HG02571 (cell line): ENCODE data around the gene MBTPS1.
"Not testable (repeated sequence)": the region's sequence is repeated elsewhere in the genome, so short reads cannot be mapped to it uniquely, and the experiment has no call there.

Source experiments
- ATAC-seq: cut with Tn5 transposase; IDR thresholded peaks from one replicate; pipeline ENCODE4 v1.9.1; 2021; ENCODE audit warnings: mild to moderate bottlenecking, moderate library complexity; ENCODE audit not compliant: unreplicated experiment

The MBTPS1 gene

DNA sequence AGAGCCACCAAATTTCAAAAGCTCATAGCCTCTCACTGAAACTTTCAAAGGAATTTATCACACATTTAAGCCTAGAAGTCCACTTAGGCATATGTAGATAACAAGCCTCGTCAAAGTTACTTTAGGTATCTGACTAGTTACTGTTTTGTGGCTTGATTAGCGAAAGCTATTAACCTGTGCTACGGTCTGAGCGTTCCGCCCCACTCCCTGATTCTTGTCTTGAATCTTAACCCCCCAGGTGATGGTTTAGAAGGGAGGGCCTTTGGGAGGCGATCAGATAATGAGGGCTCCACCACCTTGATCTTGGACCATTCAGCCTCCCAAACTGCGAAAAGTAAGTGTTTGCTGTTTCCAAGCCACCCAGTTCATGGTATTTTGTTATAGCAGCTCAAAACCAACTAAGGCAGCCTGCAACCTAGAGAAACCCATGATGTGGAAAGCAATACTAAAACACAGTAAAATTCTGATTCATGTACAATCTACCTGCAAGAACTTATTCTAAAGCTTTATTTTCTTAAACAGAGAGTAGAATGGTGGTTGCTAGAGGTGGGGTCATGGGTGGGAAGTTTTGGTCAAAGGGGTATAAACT, 21.1 kb upstream of the MBTPS1 start:
- no peak for ATAC-seq

DNA sequence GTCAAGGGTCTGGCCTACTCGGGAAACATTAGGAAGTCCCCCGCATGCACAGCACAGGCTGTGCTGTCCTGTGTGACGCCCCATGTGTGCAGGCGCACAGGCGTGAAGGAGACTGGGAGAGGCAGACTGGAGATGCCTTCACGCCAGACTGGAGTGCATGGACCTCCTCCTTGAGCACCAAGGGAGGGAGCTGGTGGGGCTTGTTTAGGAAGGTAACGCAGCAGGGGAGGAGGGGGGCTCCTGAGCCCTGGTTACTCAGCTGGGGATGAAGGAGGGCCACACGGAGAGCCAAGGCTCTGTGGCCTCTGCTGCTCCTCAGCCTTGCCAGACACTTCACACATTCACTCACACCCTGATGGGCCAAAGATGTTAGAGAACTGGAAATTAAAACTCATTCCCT, 20.5 kb upstream of the MBTPS1 start:
- ATAC-seq = no peak

DNA sequence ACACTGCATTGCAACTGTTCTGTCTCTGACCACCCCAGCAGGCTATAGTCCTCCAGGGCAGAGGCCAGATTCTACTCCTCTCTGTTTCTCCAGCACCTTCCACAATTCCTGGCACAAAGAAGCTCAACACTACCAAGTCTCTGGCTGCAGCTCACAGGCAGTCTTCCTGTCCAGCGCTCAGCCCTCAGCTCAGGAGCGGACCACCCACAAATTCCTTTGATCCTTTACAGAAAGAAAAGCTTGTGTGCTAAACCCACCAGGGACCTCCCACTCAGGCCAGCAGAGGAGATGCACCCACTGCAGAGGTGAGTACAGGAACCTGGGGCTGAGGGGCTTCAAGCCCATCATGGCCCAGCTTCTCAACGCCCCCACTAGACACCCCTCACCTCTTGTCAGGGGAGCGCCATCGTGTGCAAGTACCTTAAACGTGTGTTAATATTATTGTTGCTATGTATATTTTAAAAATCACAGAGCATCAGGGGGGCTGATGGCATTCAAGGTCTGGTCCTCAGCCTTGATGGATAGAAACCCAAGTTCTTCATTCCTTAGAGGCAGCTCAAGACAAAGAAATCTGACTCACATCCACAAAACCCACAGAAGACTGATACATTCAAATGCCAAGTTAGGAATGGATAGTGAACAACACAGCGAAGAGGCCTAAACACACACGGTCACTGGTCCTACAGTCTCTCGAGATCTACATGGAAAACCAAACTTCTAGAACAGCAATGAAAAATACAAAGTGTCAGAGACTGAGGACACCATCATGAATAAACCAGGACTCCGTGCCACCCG, 19.8 kb upstream of the MBTPS1 start:
- no peak for ATAC-seq

DNA sequence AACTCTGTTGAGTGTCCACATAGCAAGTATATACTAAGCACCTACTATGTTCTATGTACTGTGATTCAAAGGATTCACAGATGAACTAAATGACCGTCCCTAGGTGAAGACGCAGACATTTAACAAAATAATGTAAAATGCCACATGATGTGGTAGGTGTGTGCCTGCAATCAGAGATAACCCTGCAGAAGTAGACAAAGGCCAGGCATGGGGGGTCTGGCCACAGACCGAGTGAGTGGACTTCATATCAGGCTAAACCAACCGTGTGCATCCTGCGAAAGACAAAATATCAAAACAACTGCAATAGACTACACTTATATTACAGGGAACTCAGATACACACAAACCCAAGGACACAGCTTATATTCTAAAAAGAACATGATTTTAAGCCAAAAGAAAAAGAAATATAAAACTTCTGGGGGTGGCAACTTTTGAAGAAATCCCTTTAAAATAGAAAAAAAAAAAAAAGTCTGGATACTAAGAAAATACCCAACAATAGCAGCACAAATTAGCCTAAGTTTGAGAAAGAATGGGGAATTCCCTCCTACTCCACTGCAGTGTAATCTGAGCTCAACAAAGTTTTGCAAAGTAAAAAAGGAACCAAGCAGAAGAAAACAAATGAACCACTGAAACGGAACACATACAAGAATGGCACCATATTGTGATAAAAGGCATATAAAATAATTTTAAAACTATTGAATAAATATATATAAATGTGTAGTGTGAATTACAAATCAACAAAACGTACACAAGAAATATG, 16.0 kb upstream of the MBTPS1 start:
- ATAC-seq = no peak

DNA sequence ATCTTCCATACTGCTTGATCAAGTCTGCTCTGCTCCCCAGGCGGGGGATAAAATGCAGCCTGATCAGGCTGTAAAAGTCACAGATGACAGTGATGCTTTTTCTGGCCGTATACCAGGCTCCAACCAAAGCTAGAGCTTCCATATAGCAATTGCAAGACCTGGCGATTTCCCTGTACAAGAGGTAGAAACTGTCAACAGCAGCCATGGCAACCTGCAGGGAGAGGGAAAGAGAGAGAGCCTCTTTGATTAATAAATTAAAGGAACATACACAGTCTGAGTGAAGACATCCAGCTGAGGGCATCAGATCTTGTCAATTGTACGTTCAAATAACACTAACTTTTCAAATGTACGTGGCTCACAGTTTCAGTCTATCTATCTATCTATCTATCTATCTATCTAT, 14.4 kb upstream of the MBTPS1 start:
- ATAC-seq = no peak

DNA sequence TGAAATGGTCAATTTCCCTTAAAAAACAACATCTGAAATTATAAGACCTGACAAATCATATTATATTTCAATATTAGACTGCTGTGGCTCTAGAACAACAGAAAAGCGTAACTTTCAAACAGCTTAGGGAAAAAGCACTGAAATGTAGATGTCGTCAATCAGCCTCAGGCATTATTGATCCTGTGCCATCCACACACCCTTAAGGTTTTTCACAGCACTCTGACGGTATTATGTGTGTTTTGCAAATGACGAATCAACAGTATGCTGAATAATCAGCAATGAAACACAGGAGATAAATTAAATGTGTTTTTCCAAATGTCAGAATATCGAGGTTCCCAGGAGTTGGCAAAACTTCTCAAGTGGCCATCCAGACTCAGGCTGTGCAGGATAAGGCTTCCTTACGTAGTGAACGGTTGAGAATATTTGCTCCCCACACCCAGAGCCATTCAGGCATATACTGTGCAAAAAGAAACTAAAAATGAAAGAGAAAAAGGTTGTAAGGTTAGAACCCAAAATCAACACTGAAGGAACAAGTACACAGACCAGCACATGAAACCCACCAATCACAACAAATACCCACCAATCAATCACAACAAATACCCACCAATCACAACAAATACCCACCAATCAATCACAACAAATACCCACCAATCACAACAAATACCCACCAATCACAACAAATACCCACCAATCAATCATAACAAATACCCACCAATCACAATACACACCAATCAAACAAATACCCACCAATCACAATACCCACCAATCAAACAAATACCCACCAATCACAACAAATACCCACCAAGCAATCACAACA, 7.7 kb upstream of the MBTPS1 start:
- no peak for ATAC-seq

DNA sequence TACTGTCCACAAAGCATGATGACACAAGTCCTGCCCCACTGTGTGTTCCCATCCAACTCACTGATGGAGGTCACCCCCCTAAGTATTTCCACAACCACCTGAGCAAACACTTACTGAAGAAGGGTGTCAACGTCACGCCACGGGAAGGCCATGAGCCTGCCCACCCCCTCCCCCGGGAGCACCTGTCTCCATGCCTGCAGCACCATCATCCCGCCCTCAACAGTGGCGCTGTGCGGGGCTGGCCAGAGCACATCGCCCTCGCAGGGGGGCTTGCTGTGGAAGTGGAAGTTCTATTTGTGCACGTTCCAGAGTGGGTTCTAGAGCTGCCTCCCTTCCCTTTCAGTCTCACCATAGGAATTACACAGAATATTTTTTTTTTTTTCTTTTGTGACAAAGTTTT, 4.3 kb upstream of the MBTPS1 start:
- no peak for ATAC-seq

DNA sequence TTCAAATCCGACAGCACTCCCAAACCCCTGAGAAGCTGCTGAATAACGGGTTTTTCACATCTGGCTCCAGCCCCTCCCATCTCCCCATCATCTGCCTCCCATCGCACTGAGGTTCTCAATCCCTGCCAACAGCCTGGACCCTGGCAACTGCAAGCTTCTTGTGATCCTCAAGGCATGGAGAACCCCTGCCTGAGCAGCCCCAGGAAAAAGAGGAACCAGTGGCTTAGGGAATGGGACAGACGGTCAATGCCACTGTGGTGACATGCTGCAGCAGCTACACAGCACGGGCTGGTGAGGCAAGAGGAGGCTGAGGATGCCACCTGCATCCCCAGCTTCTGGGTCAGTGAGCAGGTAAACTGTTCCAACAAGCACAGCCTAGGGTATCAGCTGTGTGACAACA, 3.3 kb upstream of the MBTPS1 start:
- no peak for ATAC-seq

DNA sequence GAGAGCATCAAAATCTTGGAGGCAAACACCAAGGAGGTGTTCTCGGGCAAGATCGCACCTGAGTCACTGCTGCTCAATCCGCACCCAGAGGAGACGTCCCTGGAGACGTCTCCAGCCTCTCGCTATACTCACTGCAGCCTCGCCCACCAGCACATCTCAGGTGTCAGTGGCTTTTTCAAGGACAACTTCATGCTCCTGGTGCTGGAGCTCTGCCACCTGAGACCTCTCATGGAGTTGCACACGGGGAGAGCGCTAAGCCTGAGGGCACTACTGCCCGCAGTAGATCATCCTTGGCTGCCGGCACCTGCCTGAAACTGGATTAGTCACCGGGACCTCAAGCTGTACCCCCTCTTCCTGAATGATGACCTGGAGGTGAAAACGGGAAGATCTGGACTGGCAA, 2.6 kb upstream of the MBTPS1 start:
- ATAC-seq = no peak

DNA sequence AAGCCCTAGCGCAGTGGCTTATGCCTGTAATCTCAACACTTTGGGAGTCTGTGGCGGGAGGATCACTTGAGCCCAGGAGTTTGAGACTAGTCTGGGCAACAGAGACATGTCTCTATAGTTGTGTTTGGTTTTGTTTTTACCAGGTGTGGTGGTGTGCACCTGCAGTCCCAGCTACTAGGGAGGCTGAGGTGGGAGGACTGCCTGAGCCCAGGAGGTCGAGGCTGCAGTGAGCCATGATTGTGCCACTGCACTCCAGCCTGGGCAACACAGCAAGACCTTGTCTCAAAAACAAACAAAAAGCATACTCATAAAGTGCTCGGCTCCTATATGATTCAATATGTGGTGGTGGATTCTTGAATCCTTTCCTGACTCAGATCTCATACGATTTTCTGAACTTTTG, 1.6 kb upstream of the MBTPS1 start:
- not testable (repeated sequence) for ATAC-seq

DNA sequence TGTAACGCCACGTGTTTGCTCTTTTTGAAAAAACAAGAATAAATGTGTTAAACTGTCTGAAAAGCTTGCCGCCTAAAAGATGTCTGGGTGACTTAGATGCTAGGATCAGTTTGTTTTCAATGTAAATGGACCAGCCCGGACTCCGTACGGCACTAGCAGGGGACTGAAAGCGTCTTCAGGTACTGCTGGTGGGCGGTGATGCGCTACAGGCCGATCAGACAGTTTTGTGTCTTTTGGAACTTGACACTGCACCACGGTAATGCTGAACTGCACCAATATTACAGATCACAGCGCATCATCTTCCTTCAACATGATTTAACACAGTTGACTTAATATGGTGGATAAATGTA, 727 bp upstream of the MBTPS1 start:
- ATAC-seq = no peak

DNA sequence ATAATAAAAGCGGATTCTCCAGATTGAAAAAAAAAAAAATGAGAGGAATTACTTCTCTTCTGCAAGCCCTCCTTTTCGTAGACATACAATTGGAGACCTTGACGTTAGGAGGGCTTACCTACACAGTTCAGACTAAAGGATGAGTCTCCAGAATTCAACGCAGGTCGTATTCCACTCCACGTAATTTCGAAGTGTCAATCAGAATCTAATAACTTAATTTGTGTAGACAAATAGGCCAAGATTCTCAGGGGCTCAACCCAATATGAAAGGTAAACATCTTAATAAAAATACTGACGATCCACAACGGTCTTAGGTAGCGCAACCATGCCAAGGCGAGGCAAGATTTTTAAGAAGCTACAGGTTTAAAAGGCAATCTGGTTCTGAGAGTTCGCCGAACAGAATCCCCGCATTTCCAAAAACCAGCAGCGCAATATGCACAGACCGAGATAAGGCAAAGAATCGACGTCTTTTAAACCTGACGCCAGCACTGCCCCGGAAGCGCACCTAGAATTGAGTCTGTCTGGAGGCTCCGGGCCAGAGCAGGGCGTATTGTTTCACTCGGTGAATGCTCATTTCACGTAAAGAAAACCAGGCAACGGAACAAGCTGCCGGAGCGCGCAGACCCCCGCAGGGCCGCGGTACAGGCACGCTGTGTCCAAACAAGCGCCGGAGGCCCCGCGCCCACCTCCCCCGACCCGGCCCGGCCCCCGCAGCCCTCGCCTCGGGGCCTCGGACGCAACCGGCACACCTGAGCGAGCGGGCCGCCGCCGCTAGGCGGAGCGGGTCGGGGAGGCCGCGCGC, 623 bp downstream of the MBTPS1 start:
- ATAC-seq = peak; percentile 22

DNA sequence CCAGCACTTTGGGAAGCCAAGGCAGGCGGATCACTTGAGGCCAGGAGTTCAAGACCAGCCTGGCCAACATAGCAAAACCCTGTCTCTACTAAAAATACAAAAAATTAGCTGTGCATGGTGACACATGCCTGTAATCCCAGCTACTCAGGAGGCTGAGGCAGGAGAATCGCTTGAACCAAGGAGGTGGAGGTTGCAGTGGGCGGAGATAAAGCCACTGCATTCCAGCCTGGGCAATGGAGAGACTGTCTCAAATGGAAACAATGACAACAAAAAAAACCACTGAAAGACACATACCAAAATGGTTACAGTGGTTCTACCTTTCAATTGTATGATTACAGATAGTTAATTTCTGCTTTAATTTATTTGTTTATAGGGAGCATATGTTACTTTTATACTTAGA, 4.8 kb downstream of the MBTPS1 start:
- not testable (repeated sequence) for ATAC-seq

DNA sequence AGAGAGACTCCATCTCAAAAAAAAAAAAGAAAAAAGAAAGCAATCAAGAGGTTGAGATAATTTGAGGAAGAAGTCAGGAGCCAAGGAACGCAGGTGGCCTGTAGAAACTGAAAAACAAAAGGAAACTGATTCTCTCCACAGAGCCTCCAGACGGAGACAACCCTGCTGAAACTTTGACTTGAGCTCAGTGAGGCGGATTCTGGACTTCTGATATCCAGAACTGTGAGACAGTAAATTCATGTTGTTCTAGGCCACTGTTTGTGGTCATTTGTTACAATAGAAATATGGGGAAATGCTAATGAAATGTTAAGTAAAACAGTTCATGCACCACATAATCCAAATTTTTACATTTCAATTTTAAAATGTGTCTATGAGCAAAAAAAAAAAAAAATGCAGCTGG, 5.2 kb downstream of the MBTPS1 start:
- no peak for ATAC-seq

DNA sequence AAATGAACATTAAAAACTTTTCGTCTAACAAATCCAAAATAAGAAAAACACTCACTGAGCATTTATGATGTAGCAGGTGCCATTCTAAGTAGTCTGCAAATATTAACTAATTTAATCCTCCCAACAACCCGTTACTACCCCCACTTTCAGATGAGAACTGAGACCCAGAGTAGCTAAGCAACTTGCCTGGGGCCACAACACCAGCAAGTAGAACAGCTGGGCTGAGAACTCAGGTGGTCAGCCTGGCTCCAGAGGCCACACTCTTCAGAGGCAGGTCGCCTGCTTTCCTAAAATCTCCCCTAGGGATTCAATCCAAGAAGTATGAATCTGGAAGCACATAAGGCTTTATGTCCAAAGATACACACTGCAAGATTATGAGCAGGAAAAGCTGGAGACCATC, 6.2 kb downstream of the MBTPS1 start:
- no peak for ATAC-seq

DNA sequence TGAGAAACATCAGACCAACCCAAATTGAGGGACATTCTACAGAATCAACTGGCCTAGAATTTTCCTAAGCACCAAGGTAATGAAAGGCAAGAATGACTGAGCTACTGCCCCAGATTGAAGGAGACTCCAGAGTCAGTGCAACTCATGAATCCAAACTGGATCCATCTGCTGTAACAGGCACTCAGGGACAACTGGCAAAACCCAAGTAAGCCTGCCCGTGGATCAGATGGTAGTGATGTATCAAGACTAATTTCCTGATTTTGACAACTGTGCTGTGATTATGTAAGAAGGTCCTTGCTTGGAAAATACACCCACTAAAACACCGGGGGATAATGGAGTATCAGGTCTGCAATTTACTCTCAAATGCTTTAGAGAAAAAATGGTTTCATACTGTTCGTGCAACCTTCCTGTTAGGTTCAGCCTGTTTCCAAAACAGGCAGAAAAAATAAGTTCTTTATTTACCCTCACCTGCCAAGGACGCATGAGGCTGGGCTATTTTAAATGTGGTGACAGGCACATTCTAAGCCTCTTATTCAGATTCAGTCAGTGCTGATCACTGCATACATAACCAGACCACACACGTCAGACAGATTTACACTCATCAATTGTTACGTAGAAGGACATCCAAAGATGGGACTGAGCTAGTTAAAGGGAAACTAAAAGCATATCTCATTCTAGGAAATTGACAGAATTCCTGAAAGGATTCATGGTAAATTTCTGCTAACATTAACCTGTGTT, 7.0 kb downstream of the MBTPS1 start:
- ATAC-seq = no peak

DNA sequence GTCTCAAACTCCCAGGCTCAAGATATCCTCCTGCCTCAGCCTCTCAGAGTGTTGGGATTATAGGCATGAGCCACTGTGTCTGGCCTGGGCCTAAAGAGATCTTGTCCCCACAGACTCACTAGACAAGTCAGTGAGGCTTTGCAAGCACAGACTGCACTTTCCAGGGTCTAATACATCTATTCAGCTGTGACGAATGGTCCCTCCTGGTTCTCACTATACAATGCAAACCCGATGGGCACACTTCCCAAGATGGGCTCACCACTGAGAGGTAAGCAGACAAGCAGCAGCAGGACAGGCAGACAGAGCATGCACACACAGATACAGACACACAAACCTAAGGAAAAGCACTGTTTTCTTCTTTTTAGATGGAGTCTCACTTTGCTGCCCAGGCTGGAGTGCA, 8.8 kb downstream of the MBTPS1 start:
- no peak for ATAC-seq

DNA sequence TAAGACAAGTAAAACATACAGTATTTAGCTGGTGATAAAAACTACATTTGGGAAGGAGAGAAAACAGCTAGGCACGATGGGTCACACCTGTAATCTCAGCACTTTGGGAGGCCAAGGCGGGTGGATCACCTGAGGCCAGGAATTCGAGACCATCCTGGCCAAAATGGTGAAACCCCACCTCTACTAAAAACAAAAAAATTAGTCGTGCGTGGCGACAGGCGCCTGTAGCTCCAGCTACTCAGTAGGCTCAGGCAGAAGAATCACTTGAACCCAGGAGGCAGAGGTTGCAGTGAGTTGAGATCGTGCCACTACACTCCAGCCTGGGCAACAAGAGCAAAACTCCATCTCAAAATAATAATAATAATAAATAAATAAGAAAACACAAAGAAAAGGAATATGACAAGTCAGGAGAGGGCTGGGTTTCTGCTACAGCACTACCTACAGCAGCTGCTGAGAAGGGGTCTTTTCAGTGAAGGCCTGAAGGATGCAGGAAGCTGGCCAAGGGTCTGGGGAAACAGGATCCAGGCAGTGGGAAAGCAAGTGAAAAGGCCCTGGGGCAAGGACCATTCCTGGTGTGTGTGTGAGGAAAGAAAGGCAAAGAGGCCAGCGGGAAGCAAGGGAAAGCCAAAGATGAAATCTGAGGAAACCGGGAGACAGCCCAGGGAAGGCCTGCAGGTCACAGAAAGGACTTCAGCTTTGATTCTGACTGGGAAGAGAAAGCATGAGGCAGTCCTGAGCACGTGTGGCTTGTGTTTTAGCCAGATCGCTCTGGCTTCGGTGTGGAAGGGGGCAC, 10.6 kb downstream of the MBTPS1 start:
- no peak for ATAC-seq

DNA sequence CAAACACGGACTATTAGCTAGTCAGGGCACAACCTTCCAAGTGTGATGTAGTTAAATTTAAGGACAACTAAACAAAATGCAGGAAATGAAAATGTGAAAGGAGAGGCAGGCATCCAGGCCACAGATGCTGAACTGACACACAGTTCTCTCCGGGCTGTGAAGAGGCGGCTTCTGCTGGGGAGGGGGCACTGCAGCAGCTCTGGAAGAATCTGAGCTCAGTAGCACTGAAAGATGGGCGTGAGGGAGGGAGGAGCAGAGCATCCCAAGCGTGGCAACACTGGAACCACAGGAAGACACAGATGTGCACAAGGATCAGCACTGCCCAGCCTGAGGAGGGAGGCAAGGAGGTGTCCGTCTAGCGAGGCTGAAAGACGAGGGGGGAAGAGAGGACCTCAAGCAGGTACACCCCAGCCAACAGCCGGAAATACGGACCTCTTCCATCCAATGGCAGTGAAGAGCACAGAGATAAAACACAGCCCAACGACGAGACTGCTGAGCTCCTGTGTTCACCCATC, 11.4 kb downstream of the MBTPS1 start:
- ATAC-seq = no peak
